Fibroblast of skin of back (primary cell): ENCODE data around the gene TUBA4A.
A peak's percentile ranks its signal among the peaks of the same experiment; 100 is the strongest.
"Not testable (repeated sequence)": the region's sequence is repeated elsewhere in the genome, so short reads cannot be mapped to it uniquely, and the experiment has no call there.

ENCODE experiments used
- DNase-seq: peaks from one replicate; pipeline ENCODE4 v3.0.0-alpha.2; 2013

The TUBA4A gene

GRCh38 chr2:219266886-219267285 is 13.2 kb upstream of the TUBA4A start:
- DNase-seq, result no peak

DNA sequence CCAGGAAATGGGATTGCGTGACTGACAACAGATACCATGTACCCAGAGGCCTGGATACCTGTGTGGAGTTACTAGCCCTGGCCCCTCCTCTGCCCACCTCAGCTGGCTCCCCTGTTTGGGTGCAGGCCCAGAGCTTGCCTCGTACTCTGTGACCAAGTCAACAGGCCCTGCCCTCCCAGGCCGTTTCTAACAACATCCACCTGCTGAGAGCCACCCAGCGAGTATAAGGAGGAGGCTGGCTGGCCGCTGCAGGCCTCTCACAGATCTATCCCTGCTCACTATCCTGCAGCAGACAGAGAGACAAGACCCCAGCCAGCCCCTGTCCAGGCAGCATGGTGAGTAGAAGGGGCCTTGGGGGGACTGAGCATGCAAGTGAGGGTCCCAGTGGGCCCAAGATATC is 12.5 kb upstream of the TUBA4A start:
- no peak for DNase-seq

DNA sequence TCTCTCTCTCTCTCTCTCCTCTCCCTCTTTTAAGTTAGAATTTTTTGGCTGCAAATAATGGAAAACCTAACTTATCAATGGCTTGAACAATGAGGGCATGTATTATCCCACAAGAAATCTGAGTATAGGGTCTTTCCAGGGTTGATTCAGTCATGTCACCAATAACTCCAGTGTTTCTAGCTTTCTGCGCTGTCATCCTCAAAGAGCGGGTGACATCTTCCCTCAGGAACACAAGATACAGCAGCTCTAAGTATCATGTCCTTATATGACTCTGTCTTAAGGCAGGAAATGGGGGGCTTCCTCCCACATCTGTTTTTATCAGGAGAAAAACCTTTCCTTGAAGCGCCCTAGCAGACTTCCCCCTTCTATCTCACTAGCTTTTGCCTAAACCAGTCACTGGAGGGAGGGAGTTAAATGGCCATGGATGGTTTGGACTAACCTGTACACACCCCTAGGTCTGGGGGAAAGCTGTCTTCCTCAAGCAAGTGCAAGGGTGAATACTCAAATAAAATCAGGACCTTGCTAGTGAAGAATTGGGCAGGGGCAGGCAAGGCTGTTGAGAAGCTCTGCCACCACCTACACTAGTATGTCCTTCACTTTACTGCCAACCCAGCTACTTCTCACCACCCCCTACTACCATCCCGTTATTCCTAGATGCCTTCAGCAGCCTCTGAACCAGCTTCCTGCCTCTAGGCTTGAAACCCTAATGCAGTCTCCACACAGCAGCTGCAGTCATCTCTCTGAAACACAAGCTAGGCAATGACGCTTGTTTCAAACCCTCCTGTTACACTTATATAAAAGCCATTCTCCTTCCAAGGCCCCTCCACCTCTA is 7.5 kb upstream of the TUBA4A start:
- no peak for DNase-seq

DNA sequence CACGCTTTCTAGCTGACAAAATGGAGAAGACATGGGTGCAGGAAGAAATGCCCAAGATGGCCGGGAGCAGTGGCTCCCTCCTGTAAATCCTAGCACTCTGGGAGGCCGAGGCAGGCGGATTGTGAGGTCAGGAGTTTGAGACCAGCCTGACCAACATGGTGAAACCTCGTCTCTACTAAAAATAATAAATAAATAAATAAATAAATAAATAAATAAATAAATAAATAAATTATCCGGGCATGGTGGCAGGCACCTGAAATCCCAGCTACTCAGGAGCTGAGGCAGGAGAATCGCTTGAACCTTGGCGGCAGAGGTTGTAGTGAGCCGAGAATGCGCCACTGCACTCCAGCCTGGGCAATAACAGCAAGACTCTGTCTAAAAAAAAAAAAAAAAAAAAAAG is 5.2 kb upstream of the TUBA4A start:
- DNase-seq, result not testable (repeated sequence)

DNA sequence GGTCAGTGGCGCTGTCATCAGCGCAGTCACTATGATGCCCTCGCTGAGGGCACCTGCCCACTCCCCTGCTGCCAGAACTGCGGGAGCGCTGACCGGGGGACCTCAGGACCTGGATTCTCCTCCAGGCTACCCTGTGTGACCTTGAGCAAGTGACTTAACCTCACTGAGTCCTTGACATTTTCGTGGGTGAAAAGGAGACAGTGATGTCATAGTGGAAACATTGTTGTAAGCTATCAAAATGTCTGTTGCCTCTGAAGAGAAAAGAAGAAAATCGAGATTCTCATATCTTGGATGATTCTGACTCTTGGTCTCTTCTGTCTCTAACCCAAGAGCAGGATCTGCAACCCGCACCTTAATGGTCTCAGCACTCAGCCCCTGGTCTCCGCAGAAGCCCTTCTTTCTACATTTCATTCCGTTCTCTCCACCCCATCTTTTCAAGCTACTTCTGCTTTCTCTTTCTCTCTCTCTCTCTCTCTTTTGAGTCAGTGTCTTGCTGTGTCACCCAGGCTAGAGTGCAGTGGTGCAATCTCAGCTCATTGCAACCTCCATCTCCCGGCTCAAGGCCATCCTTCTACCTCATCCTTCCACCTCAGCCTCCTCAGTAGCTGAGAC is 978 bp upstream of the TUBA4A start:
- no peak for DNase-seq

- DNase-seq, result peak; percentile 7
These were observed 592 bp downstream of the TUBA4A start, which contains the start of gene TUBA4B for GRCh38 chr2:219252900-219253752. Gene TUBA4B, plus strand, starts transcription at chr2:219253243. Its CDS starts 165 bp downstream, at chr2:219253408.

GRCh38 chr2:219252570-219252899 is 1.2 kb downstream of the TUBA4A start:
- DNase-seq, result no peak

GRCh38 chr2:219252084-219252483 is 1.6 kb downstream of the TUBA4A start:
- DNase-seq, result no peak

- peak; percentile 72 for DNase-seq
These were observed 2.1 kb downstream of the TUBA4A start for GRCh38 chr2:219251656-219252055.

DNA sequence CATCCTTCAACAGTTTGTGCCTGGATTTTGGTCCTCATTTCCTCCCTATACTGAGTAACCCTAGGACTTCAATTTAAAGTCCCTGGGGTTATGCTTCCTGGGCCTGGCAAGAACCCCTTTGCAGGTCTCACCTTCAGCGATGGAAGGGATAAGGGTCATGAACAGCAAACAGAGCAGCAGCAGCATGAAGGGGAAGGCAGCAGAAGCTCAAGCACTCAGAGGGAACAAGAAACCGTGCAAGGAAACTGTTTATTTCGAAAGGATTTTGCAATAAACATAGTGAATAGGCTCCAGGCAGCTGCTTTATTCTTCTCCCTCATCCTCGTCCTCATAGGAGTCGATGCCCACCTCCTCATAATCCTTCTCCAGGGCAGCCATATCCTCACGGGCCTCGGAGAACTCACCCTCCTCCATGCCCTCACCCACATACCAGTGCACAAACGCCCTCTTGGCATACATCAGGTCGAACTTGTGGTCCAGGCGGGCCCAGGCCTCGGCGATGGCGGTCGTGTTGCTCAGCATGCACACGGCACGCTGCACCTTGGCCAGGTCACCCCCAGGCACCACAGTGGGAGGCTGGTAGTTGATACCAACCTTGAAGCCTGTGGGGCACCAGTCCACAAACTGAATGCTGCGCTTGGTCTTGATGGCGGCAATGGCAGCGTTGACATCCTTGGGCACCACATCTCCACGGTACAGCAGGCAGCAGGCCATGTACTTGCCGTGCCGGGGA is 3.5 kb downstream of the TUBA4A start:
- no peak for DNase-seq

GRCh38 chr2:219249203-219249980 is 4.3 kb downstream of the TUBA4A start:
- DNase-seq, result peak; percentile 86

DNA sequence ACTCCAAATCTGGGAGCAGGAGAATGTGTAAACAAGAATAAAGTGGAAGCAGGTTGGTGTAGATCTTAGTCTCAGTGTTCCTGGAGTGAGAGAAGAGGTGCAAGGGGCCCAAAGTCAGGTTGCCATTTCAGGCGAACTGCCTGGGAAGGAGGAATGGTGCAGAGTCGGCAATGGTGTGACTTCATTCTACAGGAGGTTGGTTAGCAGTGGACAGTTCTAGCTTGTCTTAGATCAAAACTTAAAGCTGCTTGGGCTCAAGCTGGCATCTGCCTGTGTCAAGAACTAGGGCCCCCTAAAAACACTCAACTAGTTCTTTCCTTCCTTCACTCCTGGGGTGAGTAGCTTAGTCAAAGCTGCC is 4.9 kb downstream of the TUBA4A start:
- no peak for DNase-seq

- no peak for DNase-seq
These were observed 5.8 kb downstream of the TUBA4A start for GRCh38 chr2:219247678-219248642.

DNA sequence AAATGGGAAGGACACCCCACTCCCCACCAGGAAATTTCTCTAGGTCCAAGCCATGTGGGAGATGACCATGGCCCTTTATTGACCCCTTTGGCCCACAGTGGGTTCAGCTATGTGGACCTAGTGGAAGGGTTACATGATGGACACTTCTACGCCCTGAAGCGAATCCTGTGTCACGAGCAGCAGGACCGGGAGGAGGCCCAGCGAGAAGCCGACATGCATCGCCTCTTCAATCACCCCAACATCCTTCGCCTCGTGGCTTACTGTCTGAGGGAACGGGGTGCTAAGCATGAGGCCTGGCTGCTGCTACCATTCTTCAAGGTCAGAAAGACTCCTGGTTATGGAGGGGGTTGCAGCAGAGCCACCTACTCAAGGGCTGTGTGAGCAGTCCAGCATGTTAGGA is 7.2 kb downstream of the TUBA4A start:
- no peak for DNase-seq

DNA sequence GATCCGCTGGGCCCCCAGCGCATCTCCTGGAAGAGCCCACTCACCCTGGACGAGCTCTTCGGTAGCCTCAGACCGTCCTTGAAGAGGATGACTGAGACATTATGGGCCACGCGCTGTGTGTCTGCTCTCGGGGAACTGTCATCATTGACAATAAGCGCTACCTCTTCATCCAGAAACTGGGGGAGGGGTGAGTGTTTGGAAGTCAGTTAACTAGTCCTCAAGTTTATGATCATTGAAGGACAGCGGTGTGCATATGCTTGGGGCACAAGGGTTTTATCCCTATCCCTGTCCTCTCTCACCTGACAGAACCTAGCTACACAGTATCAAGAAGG is 7.9 kb downstream of the TUBA4A start:
- DNase-seq, result no peak

DNA sequence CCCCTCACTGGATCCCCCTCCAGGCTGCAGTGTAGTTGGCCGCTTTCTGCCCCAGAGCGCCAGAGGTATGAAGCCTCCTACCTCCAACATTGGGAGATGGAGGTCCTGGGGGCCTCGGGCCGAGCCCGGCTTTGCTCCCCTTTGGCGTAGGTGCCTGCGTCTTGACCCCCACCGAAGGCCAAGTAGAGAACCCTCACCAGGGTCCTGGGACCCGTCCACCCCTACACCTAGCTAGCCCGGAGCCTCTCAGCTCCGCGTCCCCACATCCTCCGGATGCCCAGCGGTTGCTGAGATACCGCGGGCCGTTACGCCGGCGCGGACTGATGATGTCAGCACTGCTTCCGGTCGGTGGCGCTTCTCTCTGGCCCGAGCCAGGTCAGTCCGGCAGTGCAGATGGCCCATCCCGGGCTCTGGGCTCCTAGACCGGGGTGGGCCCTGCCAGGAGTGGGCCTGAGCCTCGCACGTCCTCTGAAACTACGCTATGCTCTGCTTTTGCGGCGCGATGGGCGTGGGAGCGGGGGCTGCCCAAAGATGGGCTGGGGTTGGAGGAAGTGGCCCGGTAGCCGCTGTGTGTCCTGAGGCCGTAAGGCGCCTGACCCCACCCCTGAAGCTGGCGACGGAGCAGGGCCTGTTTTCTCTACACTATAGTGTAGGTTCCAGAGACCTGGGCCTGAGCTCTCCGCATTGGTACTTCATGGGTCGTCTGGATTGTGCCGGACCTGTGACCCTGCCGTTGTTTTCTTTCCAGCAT is 8.4 kb downstream of the TUBA4A start, which contains the start of the genes GLB1L and STK16:
Gene GLB1L, minus strand, starts transcription at position 297 of the 751 bp plus-strand sequence. CDS start 1,871 bp downstream, outside the sequence.
Gene STK16, plus strand, starts transcription at position 332 of the 751 bp plus-strand sequence. CDS start 521 bp downstream, outside the sequence.
- peak; percentile 92 for DNase-seq

DNA sequence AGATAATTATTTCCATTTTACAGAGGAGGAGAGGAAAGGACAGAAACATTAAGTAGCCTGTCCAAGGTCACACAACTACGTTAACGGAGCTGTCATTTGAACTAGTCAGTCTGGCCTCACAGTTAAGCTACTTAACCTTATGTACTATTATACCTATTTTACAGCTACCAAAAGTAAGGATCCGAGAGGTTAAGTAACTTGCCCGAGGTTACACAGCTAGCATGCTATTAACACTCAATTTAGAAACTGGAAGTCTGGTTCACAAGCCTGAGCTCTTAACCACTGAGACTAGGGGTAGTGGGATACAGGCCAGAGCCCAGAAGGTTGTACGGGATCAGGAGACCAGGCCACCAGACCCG is 8.9 kb downstream of the TUBA4A start:
- DNase-seq, result no peak

DNA sequence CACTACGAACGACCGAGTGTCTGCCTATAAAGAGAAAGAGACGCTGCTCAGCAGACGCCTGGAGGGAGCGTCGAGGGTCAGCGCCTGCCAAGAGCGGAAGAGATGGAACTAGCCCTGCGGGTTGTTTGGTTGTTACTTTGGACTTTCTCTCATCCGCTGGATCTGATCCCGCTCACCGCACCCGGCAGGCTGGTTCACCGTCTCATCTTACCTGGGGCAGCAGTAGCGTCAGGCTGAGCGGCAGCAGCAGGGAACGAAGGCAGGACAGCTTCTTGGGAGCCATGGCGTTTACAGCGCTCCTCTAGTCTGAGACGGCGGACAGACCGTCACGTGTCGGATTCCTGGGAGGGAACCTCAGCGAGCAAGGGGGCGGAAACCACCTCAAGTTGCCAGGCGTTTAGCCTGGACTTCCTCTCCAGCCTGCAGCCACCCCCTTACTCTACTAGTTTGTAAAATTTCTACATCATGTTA is 10.4 kb downstream of the TUBA4A start:
- DNase-seq, result no peak

GRCh38 chr2:219234331-219234730 is 19.4 kb downstream of the TUBA4A start:
- no peak for DNase-seq
